Spinal cord (tissue), 10 donors: ENCODE data around the gene PRSS56. TPM values are rescaled to one million over a fixed set of nuclear protein-coding genes. Genes with fewer than 3 reads are reported as not detected.
A peak's percentile ranks its signal among the peaks of the same experiment; 100 is the strongest.

Experiments used
- DNase-seq, 6 donors: peaks; one replicate each; pipeline versions ENCODE4 v3.0.0 to v3.0.0-alpha.2; 2013 to 2015; ENCODE audit warnings: low spot score in 6 of 6, low read depth in 4 of 6
- H3K27ac ChIP-seq: one replicate; pipeline ENCODE4 v1.5.1; 2013; ENCODE audit warnings: low read depth, low read length, control low read depth
- H3K27me3 ChIP-seq: one replicate; pipeline ENCODE4 v1.6.1; 2013; ENCODE audit warnings: low read length; ENCODE audit not compliant: control insufficient read depth, insufficient read depth
- H3K36me3 ChIP-seq: one replicate; pipeline ENCODE4 v1.6.1; 2013; ENCODE audit warnings: low read length; ENCODE audit not compliant: control insufficient read depth, insufficient read depth
- H3K4me1 ChIP-seq: one replicate; pipeline ENCODE4 v1.6.1; 2013; ENCODE audit warnings: low read length; ENCODE audit not compliant: control insufficient read depth, insufficient read depth
- H3K4me3 ChIP-seq: one replicate; pipeline ENCODE4 v1.5.1; 2013; ENCODE audit warnings: low read depth, low read length, control low read depth
- H3K9me3 ChIP-seq: one replicate; pipeline ENCODE4 v1.6.1; 2013; ENCODE audit warnings: low read length; ENCODE audit not compliant: control insufficient read depth, insufficient read depth
- WGBS: methylation state at CpG from one replicate; pipeline ENCODE4 v1.1.5; 2013; ENCODE audit warnings: missing lambda C conversion rate; ENCODE audit not compliant: insufficient coverage; 5-methylcytosine and 5-hydroxymethylcytosine counted together
- long read RNA-seq, 4 donors: transcript quantifications; one replicate each; lab custom pipeline, GENCODE V29; 2026
- polyA plus RNA-seq, 2 donors: library from polyadenylated mRNA; unstranded; fragments of 120-200 nt; gene quantifications; one replicate each; pipeline ENCODE4 v1.2.1, GENCODE V29; 2013; ENCODE audit not compliant: insufficient read length in 2 of 2
- total RNA-seq, 2 donors: library from RNA; depleted of rRNA in 1 of 2; stranded (reverse); fragments of 120-200 nt in 1 of 2; fragments of >200 nt in 1 of 2; gene quantifications; one replicate each; pipeline versions ENCODE4 v1.2.3 to v1.2.4, GENCODE V29; 2013 to 2014
- donor health status: healthy.

Gene PRSS56
- total RNA-seq (1 to 10 TPM in 1 of 2 donors, under 1 TPM in 1; 0.89 to 1.5 TPM), polyA plus RNA-seq (1 to 10 TPM; 4.8 to 5.8 TPM)
- long read RNA-seq, donor 1, partial matches to known transcripts: 5 of 6 reads
- long read RNA-seq, donor 1, other reads (novel, unspliced or antisense): 0 of 6 reads
- long read RNA-seq, donor 2: 0 reads
- long read RNA-seq, donor 3: 0 reads
- long read RNA-seq, donor 4: 0 reads

DNA sequence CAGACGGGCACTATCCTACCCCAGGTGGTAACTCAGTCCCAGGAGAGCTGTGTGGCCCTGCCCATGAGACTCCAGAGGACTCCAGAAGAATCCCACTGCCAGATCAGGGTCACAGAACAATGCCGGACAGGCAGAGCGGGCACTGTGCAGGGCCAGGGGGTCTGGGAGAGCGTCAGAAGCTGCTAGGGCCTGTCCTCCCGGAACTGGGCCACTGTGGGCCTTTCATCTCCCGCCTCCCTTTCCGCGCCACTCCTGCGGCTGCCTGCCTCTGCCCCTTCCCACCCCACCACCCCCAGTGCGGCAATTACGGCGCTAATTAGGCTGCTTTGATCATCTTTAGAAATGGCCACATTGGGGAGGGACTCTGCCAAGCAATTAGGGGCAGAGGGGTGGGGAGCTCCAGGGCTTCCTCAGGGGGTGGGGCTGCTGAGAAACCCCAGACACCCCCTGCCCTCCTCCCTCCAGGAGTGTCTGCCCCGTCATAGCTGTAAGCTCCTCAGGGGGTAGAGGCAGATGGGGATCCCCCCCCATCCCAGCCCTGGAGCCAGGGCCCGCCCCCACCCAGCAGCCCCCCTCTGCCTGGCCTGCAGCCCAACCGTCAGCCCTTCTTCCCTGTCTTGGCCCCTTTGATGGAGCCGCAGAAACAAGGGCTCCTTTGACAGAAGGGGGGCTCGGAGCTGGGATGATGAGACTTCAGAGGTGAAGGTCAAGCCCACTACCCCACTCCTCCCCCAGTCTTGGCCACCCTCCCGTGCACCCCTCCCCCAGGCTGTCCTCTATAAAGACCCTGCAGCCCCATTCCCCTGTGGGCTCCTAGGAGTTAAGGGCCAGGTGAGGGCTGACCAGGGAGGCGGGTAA is at the start of gene PRSS56:
Gene PRSS56 (plus strand): TSS at position 808 of the 858 bp plus-strand sequence. CDS start 211 bp downstream, outside the sequence.
- H3K27me3 ChIP-seq: peaks cover 30% of the 10 kb centered on the region
- DNase-seq: peak in 2 of 6 donors; percentile 55 to 56

DNA sequence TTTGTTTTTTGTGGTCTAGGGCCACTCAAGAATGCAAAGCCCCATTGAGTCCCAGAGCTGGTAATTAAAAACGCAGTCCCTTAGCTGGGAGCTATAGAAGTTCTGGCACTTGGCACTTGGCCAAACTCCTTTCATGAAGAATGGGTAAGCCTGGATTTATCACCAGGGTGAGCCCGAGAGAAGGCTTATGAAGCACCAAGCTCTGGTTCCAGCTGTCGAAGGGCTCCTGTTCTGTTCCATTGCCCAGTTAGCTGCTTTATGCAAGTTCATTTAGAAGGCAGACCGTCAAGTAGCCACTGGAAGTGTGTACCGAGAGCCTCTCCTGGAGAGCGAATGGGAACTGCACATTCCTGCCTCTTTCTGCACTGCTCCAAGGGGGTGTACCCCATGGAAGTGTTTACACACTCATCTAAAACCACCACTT is 46.7 kb upstream of the PRSS56 start:
- Histone ChIP-seq H3K9me3 (no peaks in the 10 kb centered on the region), H3K4me3 (no peak overlapping the region), H3K4me1 (peaks cover 4% of the 10 kb centered on the region), H3K27ac (no peak overlapping the region), H3K27me3 (no peaks in the 10 kb centered on the region), H3K36me3 (no peaks in the 10 kb centered on the region)
- peak; percentile 22 to 91 (median 54) for DNase-seq
- 17% methylated on average over 6 of the region's 6 CpGs for WGBS

More for the DNA sequence above, at the start of gene PRSS56:
- Histone ChIP-seq H3K9me3 (no peaks in the 10 kb centered on the region), H3K27ac (no peak within 1 kb of the TSS), H3K4me1 (peaks cover 40% of the 10 kb centered on the region), H3K36me3 (peaks cover 2% of the 10 kb centered on the region), H3K4me3 (no peak within 1 kb of the TSS)
- WGBS: 39% methylated on average over 6 of the region's 19 CpGs

DNA sequence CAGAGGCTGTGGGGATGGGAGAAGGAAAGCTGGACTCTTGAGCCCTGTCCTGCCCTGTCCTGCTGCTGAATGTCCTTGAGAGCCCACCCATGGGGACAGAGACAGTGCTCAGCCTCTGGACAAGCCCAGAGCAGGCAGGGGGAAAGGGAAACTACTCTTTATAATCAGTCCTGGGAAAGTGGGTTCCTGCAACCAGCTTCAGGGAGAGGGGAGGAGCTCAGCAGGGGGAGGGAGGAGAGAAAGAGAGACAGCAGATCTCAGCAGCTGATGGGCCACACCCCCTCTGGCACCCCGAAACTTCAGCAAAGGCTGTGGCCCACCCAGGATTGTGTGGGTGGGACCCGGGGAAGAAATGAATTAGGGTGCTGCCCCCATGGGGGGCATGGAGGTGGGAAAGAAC is 44.1 kb upstream of the PRSS56 start:
- H3K9me3 ChIP-seq: no peaks in the 10 kb centered on the region
- WGBS: no CpG with 5 or more reads among the region's 2 CpGs
- peaks cover 4% of the 10 kb centered on the region for H3K4me1 ChIP-seq
- peaks cover 14% of the 10 kb centered on the region for H3K36me3 ChIP-seq
- H3K27me3 ChIP-seq: no peaks in the 10 kb centered on the region
- H3K27ac ChIP-seq: no peak overlapping the region
- no peak overlapping the region for H3K4me3 ChIP-seq
- DNase-seq: no peak

DNA sequence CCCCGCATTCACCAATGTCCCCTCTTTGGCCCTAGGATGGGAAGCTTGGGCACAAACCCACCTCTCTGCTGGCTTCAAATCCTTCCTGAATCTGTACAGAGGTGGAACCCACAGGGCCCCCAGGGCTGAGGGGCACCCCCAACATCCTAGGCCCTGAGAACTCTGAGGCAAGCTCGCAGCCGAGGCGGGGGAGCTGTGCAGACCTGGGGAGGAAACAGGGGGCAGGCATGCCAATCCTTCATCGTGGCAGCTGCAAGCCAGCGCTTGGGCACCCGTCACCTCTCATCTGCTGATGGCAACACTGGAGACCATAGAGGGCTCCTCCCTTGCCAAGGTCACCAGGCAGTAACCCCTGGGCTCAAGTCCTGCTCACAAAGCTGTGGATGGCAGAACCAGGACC is 43.4 kb upstream of the PRSS56 start:
- no peaks in the 10 kb centered on the region for H3K27me3 ChIP-seq

DNA sequence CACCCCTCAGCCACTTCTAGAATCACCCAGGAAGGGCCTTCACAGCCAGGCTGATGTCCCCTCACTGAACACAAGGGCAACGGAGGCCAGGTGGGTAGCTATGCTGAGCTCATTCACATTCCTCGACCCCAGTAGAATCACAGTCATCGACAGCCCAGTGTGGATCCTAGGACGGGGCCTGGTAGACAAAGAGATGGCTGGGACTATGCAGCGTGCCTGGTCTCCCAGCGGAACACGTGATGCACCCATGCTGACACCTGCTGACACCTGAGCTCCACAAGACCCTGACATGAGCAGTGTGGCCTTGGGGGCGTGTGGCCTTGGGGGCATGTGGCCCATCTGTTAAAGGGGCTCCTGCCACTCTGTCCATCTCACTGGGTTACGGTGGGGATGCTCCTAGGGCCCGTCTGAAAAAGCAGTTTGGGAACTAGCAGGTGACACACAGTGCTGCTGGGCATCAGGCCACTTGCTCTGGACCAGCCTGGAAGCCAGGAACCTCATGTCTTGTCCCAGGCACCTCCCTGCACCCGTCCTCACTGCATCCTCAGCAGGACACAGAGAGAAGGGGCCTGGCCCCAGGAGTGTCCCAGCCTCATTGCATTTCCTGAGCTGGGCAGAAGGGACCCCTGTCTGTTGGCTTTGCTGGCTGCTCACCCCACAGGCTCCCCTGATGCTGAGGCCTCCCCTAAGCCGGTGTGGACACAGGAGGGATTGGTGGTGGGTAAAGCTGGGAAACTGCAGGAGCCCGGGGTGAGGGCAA is 42.3 kb upstream of the PRSS56 start:
- 90% methylated on average over 13 of the region's 13 CpGs for WGBS
- H3K36me3 ChIP-seq: peaks cover 24% of the 10 kb centered on the region
- no peak for DNase-seq

More for the DNA sequence above, 43.4 kb upstream of the PRSS56 start:
- H3K4me3 ChIP-seq: no peak overlapping the region
- DNase-seq: no peak
- H3K27ac ChIP-seq: no peak overlapping the region
- WGBS: 87% methylated on average over 7 of the region's 7 CpGs
- peaks cover 21% of the 10 kb centered on the region for H3K36me3 ChIP-seq
- H3K4me1 ChIP-seq: peaks cover 4% of the 10 kb centered on the region
- no peaks in the 10 kb centered on the region for H3K9me3 ChIP-seq

DNA sequence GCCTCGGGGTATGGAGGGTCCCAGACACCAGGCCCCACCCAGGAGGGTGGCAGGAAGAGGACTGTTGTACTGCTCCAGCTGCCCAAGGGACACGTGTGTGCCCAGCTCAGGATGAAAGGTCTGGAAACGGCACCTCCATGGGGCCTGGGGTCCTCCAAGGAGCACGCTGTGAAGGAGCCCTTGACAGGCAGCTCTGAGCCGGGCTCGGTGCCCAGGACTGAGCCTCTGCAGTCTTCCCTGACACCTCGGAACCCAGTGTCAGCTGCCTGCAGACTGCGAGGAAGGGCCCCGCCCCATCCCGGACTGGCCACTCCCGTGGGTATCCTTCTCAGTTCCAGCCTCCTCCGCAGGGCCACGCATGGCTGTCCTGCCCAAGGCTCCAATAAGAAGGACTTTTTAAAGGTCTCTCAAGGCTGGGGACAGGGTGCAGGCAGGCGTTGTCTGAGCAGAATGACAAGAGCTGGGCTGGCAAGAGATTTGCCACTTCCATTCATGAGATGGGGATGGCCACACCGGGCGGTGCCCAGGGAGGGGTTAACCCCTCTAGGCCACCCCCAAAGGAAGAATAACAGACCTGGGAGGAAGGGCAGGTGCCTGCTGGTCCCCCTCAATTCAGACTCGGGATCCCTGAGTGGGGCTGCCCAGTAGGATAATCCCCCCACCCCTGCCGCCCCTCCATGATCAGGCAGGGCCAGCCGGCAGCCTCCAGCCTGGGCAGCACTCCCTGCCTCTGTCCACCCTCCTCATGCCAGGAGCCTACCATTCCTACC is 41.4 kb upstream of the PRSS56 start:
- H3K4me3 ChIP-seq: no peak overlapping the region
- peaks cover 4% of the 10 kb centered on the region for H3K4me1 ChIP-seq
- no peak overlapping the region for H3K27ac ChIP-seq
- no peaks in the 10 kb centered on the region for H3K9me3 ChIP-seq
- no peak for DNase-seq
- H3K27me3 ChIP-seq: peaks cover 4% of the 10 kb centered on the region
- WGBS: 78% methylated on average over 17 of the region's 19 CpGs
- H3K36me3 ChIP-seq: peaks cover 28% of the 10 kb centered on the region

More for the DNA sequence above, 42.3 kb upstream of the PRSS56 start:
- Histone ChIP-seq H3K4me1 (peaks cover 4% of the 10 kb centered on the region), H3K9me3 (no peaks in the 10 kb centered on the region), H3K27ac (no peak overlapping the region), H3K27me3 (no peaks in the 10 kb centered on the region), H3K4me3 (no peak overlapping the region)

DNA sequence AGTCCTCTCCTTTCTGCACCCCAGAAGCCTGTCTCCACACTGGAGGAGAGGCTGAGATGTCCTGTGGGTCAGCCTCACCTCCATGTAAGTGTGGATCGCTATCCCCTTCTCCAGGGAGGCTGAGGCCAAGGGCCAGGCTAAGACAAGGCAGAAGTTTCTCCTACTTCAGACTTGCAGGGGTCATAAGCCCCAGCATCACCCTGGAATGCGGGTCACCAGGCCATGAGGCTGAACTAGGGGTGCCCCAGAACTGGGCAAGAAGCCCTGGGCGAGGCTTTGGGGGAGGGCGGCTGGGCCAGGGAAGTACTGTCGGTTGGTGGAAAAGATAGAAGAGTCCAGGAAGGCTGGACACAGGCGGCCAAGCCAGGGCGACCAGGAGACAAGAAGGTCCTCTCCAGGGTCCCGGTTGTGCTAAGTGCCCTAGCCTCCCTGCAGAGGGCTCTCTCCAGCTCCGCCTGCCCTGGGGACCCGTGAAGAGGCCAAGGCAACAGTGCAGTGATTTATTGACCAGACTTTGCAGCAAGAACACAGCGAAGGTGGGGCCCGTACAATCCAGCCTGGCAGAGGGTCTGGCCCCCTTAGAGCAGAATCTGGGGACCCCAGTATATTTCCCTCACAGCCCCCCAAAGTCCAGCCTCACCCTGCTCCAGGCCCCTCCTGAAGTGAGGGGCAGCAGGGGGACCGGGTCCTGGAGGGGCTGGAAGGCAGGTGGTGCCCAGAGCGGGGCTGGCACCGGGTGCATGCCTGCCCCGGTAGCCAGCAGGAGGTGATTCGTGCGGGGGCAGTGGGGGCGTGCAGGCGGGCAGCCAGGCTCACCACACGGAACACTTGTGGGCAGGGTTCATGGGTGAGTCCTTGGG is 40.6 kb upstream of the PRSS56 start:
- Histone ChIP-seq H3K36me3 (peaks cover 31% of the 10 kb centered on the region), H3K4me3 (no peak overlapping the region), H3K27me3 (peaks cover 13% of the 10 kb centered on the region), H3K4me1 (peaks cover under 1% of the 10 kb centered on the region), H3K9me3 (no peaks in the 10 kb centered on the region), H3K27ac (no peak overlapping the region)
- no peak for DNase-seq
- 77% methylated on average over 21 of the region's 21 CpGs for WGBS

DNA sequence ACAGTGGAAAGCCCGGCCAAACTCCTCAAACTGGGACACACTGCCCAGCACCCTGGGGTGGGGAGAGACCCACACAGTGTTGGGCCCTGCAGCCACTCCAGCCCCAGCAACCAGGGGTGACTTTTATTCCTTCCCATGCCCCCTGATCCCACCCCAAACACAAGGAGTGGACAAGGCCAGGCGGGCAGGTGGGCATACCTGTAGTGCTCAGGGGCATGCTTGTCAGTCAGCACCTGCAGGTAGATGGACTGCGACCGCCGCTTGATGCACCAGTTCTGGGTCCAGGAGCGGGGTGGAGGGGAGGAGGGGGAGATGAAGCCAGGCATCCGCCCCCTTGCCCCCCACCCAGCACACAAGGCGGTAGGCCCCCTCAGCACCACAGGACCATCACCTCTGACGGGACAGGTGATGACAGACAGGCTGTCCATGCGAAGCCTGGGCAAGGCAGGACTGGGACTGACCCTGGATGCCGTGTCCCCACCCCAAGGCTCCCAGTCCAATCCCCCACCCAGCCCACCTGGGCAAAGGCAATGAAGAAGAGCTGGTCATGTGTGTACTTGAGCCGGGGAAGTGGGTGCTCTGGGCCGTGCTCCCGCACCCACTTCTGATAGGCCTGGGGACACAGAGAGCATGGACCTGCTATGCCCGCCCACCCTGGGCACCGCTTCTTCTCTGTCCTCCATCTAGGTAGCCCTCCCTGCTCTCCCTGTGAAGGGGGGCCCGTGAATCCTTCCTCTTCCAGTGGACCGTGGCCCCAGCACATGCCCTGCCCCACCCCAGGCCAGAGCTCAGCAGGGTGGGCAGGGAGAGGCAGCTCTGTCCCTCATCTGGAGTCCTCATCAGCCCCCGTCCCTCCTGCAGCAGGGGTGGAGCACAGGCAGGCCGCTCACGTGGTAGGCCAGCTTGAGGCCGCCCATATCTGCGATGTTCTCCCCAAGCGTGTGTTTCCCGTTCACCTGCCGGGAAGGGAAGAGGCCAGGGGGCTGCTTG is 39.7 kb upstream of the PRSS56 start:
- Histone ChIP-seq H3K9me3 (no peaks in the 10 kb centered on the region), H3K4me1 (peaks cover 7% of the 10 kb centered on the region), H3K27me3 (peaks cover 22% of the 10 kb centered on the region), H3K4me3 (no peak overlapping the region), H3K36me3 (peaks cover 31% of the 10 kb centered on the region), H3K27ac (no peak overlapping the region)
- 89% methylated on average over 19 of the region's 26 CpGs for WGBS
- DNase-seq: no peak
